GM18907 (cell line): ENCODE measurements around the gene FCHSD2.

ENCODE experiments used
- ATAC-seq: cut with Tn5 transposase; IDR thresholded peaks from one replicate; pipeline ENCODE4 v1.9.1; 2021; ENCODE audit warnings: mild to moderate bottlenecking, moderate library complexity; ENCODE audit not compliant: unreplicated experiment

FCHSD2 gene

DNA sequence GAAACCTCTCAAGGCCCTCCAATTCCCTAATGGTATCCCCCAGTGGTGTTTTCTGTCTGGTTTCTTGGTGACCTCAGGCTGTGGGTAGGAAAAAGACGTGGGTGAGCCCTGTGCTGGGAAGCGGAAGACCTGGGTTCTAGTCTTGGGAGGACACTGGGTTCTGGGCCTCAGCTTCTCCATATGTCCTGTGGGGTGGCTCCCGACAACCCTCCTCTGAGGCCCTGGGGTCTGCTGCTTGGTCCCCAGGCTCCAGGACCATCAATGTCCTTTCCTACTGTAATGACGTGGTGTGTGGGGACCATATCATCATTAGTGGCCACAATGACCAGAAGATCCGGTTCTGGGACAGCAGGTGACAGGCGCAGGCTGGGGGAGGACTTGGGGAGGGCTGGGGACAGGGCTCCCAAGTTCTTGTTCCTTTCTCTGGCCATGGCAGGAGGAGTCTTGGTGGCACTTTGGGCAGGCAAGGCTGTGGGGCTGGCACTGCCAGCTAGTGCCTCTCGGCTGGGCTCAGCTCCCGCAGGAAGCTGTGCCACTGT is 315.1 kb downstream of the FCHSD2 start:
- ATAC-seq = no peak

GRCh38 chr11:72826191-72826941 is 315.8 kb downstream of the FCHSD2 start:
- ATAC-seq = no peak

DNA sequence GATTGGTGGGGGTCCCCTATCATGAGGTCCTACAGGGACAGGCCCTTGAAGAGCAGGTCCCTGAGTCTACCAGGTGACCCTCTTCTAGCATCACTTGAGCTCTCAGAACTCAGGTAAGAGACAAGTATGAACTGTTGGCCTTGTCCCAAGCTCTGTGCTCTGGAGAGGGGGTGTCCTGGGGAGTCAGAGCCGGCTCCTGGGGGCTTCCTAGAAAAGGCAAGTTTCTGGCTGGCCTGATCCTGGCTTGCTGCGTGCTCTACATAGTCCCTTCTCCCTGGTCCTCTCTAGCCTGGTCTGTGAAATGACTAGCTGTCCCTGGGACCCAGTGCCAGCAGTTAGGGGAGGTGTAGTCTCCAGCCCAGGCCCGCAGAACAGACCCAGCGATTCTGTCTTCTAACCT is 316.5 kb downstream of the FCHSD2 start:
- ATAC-seq = no peak

DNA sequence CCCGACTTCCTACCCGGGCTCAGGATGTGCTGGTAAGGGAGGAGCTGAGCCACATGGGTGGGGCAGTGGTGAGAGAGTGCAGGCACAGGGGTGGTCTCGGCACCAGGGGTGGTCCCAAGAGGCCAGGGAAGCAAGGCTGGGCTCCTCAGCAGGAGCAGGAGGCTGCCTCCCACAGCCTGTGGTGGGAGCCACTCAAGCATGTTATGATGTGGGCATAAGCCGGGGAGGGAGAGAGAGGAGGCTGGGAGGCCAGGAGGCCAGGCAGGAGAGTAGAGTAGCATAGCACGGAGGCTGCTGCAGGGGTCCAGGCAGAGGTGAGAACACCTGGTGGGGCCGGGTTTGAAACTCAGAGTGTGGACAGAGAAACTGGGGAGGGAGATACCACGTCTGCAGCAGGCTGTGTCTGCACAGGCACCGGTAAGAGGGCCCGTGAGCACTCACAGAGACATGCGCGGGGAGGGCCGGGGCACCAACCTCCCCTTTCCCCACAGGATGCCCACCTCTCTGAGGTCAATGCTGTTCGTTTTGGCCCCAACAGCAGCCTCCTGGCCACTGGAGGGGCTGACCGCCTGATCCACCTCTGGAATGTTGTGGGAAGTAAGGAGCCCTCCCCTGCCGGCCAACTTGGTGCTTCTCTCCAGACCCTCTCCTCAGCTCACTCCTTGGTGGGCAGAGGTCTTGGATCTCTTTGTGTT is 317.2 kb downstream of the FCHSD2 start:
- ATAC-seq = no peak

DNA sequence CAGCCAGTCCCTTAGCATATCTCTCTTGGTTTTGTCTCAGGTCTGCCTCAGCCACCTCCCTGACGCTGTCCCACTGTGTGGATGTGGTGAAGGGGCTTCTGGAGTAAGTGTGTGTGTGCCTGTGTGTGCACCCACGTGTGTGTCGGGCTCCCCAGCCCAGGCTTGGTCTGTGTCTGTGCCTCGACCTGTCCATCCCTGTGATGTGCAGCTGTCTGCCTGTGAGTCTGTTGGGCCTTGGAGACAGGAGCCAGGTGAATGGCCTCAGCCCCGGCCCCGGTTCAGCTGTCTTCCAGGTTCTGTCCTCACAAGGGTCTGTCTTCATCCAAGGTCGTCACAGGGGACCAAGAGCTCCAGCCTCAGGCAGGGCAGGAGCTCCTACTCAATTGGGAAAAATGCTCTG is 318.1 kb downstream of the FCHSD2 start:
- ATAC-seq = no peak

DNA sequence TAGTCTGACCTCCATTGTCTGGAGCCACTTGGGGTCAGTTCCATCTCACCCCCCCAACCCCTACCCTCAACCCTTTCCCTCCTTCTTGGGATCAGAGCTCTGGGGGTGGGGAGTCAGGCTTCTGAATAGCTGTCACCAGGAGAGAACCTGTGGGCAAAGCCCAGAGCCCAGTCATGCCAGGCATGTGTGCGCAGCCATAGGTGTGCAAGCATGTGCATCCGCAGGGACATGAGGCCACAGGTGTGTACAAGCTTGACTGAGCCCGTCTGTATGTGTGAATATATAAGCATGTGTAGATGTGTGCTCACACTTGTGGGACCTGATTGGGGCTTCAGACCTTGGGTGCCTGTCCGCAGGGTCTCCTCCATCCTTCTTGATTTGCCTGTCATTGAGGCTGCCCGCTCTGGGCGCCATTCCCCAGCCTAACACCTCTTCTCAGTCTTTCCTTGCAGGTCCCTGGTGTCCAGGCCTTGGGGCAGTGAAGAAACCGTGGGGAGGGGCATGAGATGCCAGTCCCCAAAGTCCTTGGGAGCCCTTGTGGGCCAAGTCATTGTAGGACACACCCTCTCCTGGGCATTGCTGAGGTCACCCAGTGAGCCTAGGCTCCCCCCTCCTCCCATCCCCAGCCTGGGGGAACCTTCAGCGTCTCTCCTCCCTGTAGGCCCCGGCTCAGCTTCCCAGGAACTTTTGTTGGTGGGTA is 318.9 kb downstream of the FCHSD2 start:
- ATAC-seq = no peak

DNA sequence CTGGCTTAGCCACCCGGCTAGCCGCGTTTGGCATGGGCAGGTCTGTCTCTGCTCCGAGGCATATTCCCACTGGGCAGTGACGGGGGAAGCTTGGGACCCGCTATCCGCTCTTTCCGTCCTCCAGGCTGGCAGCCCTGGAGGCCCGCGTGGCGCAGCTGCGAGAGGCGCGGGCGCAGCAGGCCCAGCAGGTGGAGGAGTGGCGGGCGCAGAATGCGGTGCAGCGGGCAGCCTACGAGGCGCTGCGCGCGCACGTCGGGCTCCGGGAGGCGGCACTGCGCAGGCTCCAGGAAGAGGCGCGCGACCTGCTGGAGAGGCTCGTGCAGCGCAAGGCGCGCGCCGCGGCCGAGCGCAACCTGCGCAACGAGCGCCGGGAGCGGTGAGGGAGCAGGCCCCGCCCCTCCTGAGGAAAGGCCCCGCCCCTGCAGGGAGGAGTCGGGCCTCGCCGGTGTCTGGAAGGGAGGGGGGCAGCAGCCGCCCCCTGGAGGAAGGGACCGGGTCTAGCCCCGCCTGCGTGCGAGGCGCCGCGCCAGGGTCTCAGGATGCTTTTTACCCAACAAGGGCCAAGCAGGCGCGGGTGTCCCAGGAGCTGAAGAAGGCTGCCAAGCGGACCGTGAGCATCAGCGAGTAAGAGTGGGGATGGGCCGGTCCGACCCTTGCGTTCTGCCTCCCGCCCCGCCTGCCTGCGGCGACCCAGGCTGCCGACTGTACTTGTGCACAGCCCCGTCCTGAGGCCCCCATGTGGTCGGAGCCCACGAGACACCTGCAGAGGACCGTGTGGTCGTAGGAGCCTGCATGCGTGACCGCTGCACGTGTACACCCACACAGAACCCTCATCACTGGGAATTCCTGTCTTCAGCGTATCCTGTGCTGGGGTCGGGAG is 320.0 kb downstream of the FCHSD2 start:
- ATAC-seq = no peak

GRCh38 chr11:72821221-72821919 is 320.7 kb downstream of the FCHSD2 start:
- no peak for ATAC-seq

GRCh38 chr11:72820439-72821139 is 321.5 kb downstream of the FCHSD2 start:
- ATAC-seq = no peak

GRCh38 chr11:72818971-72819370 is 323.1 kb downstream of the FCHSD2 start:
- ATAC-seq = no peak

DNA sequence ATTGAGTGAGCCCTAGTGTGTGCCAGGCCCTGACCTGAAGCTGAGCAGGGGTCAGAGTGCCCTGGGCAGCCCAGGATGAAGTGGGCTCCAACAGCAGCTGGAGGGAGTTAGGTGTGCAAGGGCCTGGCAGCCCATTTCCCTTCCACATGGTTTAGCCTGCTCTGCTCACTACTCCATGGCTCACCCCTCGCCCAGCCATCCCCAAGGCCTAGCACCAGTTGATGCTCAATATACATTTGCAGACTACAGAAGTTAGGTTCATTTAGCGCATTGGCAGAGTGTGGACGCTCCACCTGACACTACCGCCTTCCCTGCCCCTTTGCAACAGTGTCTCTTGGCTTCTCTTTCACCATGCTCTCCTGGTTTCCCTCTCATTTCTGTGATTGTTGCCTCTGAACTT is 324.2 kb downstream of the FCHSD2 start:
- ATAC-seq = no peak

GRCh38 chr11:72816404-72816990 is 325.6 kb downstream of the FCHSD2 start:
- ATAC-seq = no peak

DNA sequence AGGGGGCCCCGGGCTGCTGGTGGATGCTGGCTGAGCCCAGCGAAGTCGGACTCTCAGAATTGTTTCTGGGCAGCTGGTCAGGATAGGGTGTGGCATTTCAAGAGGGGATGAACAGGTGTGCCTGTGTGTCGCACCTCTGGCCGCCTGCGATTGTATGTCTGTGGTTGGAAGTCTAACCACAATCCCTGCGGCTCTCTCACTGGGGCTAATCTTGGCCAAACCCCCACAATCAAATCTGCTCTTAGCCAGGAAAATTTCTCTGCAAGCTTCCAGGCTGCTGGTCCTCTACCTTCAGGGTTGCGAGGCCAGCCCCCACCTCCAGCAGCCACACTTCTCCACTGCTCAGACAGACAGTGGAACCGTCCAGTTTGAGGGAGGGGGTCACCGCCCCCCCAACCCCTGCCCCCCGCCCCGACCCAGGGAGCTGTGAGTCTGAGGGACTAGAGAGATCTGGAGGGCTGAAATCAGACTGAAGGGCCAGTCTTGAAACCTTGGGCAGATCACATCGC is 327.0 kb downstream of the FCHSD2 start:
- ATAC-seq = peak; percentile 19

GRCh38 chr11:72814286-72815109 is 327.6 kb downstream of the FCHSD2 start, which contains the start of gene ATG16L2:
TSS of gene ATG16L2 (plus strand) at chr11:72814411. CDS start at chr11:72814446, 35 bp downstream.
- peak; percentile 58 for ATAC-seq

- peak; percentile 56 for ATAC-seq
Observed at GRCh38 chr11:72813740-72814285, 328.3 kb downstream of the FCHSD2 start.

DNA sequence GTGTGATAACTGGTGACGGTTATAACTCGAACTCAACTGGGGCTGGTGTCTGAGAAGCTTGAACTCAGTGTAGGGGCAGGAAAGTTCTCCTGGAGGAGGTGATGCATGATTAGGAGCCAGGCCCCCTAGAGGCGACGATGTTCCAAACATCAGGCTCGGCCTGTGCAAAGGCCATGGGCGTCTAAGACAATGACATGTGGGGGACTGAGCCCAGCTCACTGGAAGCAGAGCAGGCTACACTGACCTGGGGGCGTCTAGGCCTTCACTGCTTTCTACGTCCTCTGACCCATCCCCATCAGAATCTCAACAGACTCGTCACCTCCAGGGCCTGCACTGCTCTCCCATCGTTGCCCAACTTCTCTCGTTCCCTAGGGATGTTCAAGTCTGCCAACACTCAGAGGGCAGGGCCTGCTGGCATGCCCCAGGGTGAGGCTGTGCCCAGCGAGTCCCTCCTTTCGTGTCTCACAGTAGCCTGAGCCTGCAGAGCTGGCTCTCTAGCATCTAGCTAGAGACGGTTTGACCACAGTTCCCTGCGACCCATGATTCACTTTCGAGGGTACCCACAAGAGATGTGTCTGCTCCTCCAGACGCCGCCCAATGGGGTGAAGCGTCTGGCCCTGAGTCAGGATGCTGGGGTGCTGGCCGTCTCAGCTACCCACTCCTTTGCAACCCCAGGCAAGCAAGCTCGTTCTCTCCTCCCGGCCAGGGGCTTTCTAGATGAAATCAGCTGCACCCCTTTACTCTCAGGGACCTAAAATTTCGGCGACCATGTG is 329.0 kb downstream of the FCHSD2 start:
- ATAC-seq = peak; percentile 26

GRCh38 chr11:72812604-72812966 is 329.5 kb downstream of the FCHSD2 start:
- ATAC-seq = no peak
